ENCODE measurements around the gene CYYR1.

- TF ChIP-seq CTCF (IDR thresholded peaks at IDR 0.05) (no peak), EP300 (IDR thresholded peaks at IDR 0.05) (no peak), POLR2A (IDR thresholded peaks at IDR 0.05) (no peak), POLR2AphosphoS5 (IDR thresholded peaks at IDR 0.05) (no peak)
These were observed 121.9 kb downstream of the CYYR1 start for GRCh38 chr21:26451081-26451740.

All from gastroesophageal sphincter (tissue), 3 donors.